ENCODE measurements around the gene GALK2.

DNA sequence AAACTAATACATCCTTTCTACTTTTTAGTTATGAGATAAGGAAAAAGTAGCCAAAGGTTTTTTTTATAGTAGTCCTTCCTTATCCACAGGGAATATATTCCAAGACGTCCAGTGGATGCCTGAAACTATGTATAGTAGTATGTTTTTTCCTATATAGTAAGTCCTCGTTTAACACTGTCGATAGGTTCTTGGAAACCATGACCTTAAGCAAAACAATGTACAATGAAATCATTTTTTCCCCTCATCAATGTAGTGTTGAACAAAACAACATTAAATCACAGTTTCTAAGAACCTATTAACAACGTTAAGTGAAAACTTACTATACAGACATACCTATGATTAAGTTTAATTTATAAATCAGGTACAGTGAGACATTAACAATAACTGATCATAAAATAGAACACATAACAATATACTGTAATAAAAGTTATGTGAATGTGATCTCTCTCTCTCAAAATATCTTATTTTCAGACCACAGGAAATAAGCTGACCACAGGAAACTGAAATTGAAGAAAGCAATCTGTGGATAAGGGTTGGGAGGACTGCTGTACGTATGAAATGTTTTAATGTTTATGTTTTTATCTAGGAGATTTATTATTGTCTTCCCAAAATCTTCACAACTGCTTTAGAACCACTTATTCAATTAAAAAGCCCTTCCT, 35.2 kb upstream of the GALK2 start:
- TF ChIP-seq, protein P1, sequence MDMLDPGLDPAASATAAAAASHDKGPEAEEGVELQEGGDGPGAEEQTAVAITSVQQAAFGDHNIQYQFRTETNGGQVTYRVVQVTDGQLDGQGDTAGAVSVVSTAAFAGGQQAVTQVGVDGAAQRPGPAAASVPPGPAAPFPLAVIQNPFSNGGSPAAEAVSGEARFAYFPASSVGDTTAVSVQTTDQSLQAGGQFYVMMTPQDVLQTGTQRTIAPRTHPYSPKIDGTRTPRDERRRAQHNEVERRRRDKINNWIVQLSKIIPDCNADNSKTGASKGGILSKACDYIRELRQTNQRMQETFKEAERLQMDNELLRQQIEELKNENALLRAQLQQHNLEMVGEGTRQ (IDR thresholded peaks at IDR 0.05) = no peak
- TF ChIP-seq, protein P2, sequence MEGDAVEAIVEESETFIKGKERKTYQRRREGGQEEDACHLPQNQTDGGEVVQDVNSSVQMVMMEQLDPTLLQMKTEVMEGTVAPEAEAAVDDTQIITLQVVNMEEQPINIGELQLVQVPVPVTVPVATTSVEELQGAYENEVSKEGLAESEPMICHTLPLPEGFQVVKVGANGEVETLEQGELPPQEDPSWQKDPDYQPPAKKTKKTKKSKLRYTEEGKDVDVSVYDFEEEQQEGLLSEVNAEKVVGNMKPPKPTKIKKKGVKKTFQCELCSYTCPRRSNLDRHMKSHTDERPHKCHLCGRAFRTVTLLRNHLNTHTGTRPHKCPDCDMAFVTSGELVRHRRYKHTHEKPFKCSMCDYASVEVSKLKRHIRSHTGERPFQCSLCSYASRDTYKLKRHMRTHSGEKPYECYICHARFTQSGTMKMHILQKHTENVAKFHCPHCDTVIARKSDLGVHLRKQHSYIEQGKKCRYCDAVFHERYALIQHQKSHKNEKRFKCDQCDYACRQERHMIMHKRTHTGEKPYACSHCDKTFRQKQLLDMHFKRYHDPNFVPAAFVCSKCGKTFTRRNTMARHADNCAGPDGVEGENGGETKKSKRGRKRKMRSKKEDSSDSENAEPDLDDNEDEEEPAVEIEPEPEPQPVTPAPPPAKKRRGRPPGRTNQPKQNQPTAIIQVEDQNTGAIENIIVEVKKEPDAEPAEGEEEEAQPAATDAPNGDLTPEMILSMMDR (IDR thresholded peaks at IDR 0.05) = no peak
- TF ChIP-seq EP300 (IDR thresholded peaks at IDR 0.05) (no peak), CHD2 (IDR thresholded peaks at IDR 0.05; ENCODE audit: low read length, partially characterized antibody) (no peak), CEBPB (IDR thresholded peaks at IDR 0.05) (no peak), RNF2 (IDR thresholded peaks at IDR 0.05; ENCODE audit: borderline replicate concordance, low read depth) (no peak), SMC3 (IDR thresholded peaks at IDR 0.05) (no peak), BHLHE40 (IDR thresholded peaks at IDR 0.05; ENCODE audit: low read depth, low read length) (no peak), POLR2A (IDR thresholded peaks at IDR 0.05; ENCODE audit: low read length) (no peak)
